Embryonic facial prominence (tissue), 1 donor: ENCODE results near the gene ZNF280A.
"Not testable (repeated sequence)": the region's sequence is repeated elsewhere in the genome, so short reads cannot be mapped to it uniquely, and the experiment has no call there.

Source experiments
- DNase-seq: peaks from one replicate; pipeline ENCODE4 v3.0.0-alpha.2; 2016; ENCODE audit errors: extremely low spot score

ZNF280A gene

DNA sequence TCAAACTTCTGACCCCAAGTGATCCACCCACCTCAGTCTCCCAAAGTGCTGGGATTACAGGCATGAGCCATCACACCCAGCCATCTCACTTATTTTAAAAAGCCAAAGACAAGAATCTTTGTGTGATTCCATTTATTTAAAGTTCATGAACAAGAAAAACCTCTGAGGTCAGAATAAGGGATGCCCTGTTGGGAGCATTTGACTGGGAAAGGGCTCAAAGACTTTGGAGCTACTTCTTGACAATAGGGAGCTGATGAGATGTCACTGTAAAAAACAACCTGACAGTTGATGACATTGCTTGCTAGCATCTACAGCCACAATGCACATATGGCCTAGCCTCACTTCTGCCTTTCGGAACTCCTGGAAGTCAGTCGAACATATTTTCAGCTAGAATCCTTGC, 6.5 kb downstream of the ZNF280A start:
- no peak for DNase-seq

DNA sequence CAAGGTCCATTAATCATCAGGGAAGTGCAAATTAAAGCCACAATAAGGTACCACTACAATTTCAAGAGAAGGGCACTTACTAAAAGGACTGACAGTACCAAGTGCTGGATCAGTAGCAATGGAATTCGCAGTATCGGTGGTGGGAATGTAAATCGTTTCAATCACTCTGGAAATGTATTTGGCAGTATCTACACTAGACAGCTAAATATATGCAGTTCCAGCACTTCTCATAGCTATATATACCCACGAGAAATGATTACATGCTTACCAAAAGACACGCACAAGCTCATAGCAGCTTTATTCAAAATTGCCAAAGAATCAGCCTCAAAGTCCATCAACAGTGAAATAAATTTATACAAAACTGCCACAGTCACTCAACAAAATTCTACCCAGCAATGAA, 7.1 kb downstream of the ZNF280A start:
- DNase-seq, result no peak

DNA sequence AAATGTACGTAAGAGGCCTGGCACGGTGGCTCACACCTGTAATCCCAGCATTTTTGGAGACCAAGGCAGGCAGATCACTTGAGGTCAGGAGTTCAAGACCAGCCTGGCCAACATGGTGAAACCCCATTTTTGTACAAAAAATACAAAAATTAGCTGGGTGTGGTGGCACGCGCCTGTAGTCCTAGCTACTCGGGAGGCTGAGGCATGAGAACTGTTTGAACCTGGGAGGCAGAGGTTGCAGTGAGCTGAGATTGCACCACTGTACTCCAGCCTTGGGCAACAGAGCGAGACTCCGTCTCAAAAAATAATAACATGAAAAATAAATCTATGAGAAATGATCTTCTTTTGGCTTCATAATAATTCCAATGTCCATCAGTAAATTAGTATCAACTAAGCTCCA, 9.2 kb downstream of the ZNF280A start:
- DNase-seq, result not testable (repeated sequence)

DNA sequence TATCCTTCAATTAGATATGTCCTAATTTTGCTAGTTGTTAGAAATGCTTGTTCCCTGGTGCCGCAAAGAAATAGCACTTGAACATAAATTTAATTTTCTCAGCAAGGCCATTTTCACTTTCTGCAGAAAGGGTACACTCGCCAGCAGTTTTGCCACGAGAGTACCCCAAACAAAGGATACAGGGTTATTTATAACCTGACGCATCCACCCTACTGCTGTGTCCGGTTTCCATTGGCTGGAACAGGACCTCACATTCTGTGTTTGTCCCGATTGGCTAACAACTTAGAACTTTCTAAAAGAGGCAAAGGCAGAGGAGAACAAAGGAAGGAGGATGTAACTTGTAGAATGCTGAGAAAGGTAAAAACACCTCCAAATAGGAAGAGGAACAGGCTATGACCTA, 10.2 kb downstream of the ZNF280A start:
- not testable (repeated sequence) for DNase-seq

DNA sequence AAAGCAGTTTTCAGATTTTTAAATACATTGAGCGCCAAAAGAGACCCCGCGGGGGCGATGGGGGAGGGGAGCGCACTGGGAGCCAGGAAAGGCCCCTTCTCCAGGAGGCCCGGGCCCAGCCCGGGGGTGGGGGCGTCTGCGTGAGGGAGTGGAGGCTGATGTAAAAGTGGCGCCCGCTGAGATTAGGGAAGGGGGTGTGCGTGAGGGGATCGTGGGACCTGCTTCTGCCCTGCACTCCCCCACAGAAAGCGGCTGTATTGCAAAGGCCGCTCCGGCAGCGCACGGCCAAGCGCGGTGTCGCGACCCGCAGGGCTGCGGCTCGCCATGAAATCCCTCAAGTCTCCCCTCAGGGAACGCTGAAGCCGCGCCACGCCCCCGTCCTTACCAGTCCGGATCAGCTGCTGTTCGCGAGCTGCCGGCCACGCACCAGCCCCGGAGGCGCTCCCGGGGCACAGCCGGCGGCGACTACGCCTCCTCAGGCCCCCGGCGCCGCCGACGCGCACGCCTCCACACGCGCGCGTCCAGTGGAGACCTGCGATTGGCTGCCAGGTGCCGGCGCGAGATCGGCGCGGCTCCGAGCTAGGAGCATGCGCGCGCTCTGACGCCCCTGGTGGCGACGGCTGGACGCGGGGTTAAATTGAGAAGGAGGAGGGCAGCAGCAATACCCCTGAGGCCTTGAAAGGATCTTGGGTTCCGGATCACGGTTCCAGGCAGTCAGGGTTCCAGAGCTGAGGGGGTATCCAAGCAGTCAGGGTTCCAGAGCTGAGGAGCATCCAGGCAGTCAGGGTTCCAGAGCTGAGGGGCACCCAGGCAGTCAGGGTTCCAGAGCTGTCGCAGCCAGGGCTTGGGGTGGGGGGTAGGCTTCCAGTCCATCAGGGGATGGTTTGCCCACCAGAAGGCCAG, 11.5 kb downstream of the ZNF280A start, which contains the start of gene ZNF280B:
ZNF280B (minus strand) TSS at position 469 of the 903 bp plus-strand sequence. CDS start 19,344 bp downstream, outside the sequence.
- DNase-seq, result peak; percentile 20

DNA sequence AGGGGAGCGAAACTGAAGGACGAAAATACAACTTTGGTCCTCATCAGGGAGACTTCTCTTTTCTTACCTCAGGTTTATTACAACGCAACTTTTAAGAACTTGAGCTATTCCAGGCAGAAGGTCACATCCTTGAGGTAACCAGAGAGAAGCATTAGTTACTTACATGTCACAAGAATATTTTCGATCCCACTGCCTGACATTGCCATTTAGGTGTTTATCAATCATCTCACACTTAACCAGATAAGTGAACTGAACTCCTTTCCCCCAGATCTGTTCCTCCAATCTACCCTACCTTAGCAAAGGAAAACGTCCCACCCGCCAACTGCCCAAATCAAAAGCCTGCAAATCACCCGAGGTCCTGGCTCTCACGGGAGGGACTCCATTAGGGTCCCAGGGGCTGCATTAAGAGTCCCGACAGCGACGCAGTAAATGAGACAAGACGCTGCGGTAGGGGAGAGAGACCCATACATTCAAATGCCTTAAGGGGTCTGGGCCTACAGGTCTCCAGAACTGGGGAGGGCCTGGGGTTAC, 12.3 kb downstream of the ZNF280A start:
- no peak for DNase-seq

DNA sequence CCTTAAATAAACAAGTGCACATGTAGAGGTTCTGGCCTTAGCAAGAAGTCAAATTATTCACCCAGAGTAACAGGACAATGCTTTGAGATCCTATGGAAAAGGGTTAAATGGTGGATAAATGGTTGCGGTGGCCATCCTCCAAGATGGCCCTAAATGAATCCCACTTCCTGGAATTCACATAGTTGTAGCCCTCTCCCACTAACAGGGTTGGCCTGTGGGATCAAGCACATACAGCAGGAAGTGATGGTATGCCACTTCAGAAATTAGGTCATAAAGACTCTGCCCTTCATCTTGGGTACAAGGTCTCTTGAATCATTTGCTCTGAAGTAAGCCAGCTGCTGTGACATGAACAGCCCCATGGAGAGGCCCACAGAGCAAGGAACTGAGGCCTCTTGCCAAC, 13.3 kb downstream of the ZNF280A start:
- DNase-seq, result no peak

DNA sequence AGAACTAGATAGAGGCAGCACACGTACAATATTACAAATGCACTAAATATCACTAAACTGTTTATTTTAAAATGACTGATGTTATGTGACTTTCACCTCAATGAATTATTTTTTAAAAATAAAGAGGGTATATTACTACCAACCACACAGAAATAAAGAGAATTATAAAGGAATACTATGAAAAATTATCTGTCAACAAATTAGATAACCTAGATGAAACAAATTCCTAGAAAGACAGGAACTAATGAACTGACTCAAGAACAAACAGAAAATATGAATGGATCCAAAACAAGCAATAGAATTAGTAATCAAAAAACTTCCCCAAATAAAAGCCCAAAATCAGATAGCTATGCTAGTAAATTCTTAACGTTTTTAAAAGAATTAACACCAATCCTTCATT, 21.8 kb downstream of the ZNF280A start:
- DNase-seq, result no peak

DNA sequence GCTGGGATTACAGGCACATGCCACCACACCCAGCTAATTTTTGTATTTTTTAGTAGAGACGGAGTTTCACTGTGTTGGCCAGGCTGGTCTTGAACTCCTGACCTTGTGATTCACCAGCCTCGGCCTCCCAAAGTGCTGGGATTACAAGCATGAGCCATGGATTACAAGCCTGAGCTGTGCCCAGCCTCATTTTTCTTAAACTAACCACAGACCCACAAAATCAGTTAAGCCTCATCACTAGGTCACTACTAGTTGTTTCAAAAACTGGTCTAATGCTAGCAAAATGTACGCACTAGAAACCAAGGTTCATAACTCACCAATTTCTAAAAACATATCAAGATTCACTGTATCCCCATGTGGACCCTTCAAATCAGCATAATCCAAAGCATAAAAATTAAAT, 28.5 kb downstream of the ZNF280A start:
- DNase-seq, result not testable (repeated sequence)

DNA sequence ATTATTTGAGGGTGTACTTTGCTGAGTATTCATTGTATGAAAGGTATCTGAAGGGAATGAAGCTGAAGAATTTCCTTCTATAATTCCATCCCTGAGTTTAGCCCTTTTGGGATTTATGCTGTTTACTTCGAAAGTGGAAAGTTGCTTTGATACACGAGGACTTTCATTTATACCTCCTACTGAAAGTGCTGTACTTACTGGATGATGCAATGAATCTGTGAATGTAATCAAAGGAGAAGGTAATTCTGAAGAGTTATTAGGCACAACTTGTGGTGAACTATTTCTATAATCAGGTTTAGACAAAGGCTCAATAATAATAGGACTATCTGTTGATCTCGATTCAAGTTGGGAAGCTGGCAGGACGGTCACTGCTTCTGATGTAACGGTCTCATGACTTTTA, 31.3 kb downstream of the ZNF280A start:
- no peak for DNase-seq

DNA sequence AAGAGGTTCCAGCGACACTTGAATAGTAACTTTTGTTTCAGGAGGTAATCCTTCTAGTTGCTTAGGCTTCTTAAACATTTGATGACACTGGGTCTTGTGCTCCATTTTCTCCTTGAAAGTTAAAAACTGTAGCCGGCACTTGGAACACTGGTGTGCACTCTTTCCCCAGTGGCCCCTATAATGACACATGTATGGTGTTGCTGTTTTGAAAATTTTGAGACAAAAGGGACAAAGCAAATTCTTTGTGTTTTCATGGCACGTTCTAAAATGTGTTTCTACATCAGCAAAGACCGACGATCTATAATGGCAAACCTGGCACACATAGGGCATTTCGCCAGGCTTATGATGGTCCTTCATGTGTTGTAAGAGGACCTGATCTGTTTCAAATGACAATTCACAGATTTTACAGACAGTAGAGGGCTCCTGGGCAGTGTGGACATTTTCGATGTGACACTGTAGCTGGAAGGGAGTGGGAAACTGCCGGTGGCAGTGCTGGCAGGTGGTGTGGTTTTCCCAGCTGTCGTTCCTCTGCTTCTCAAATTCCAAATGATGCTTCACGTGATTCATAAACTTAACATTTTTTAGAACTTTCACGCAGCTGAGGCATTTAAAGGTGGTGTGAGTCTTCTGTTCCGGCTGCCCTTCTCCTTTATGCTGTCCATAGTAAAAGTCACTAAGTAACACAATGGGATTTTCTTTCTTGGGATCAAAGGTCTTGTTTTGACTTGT, 32.0 kb downstream of the ZNF280A start:
- DNase-seq, result no peak

DNA sequence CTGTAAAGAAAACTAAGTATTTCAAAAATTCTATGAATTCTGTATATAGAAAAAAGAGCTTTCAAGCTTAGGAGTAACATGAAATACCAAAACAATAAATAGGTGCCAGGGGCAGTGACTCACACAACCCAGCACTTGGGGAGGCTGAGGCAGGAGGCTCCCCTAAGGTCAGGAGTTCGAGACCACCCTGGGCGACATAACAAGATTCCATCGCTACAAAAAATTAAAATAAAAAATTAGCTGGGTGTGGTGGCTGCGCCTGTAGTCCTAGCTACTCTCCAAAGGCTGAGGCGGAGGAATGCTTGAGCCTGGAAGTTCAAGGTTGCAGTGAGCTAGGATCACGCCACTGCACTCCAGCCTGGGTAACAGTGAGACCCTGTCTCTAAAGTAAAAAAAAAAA, 33.0 kb downstream of the ZNF280A start:
- DNase-seq, result no peak

DNA sequence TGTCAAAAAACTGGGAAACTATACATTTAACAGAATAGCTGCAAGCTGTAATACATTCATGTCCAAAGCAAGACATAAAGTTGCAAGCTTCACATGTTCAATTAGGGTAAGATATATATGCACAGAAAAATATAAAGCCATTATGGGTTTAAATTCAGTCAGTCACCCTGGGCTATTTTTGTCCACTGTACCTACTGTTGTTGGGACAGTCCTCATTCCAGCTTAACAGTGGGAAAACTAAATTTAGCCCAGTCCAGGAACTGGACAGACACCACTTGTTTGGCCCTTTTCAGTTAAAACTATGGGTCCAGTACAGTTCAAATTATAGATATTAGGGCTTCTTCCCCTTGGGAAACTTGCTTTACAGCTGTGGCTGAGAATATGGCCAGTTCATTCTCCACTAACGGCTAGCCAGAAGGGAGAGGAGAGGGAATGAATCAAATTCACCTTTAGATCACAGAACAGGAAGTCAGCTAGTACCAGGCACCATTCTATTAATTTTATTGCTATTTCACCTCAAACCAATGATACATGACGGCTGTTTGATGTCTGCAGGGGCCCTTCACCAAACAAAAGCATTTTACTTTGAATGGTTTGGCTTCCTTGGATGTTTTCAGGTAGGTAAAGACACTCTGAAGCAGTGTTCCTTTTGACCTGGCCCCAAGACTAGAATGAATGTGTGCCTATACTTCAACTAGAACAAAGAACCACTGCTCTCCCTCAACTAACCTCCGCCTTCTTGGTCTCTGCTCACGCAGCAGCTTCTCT, 33.8 kb downstream of the ZNF280A start:
- DNase-seq, result no peak

DNA sequence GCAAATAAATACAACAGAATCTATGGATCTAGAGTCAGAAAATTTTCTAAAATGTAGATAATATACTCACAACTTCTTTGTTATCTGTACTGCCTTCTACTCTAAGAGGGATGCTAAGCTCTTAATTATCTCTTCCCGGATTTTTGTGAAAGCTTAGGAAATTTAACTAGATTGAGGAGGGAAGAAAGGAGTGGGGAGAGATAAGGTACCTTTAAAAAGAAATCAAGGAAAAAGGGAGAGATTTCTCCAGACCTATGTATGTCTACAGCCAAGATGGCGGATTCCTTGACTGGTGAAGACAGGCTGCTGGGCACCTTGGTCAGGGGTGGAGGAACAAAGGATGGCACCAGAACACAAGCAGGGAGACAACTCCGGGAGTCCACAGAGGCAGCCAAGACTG, 34.5 kb downstream of the ZNF280A start:
- no peak for DNase-seq

DNA sequence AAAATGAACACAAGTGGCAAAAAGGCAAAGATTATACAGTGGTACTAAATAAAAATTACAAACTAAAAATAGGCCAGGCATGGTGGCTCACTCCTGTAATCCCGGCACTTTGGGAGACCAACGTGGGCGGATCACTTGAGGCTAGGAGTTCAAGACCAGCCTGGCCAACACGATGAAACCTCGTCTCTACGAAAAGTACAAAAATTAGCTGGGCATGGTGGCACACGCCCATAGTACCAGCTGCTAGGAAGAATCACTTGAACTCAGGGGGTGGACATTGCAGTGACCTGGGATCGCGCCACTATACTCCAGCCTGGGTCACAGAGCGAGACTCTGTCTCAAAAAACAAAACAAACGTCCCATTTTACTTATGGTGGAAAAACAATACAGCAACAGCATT, 36.0 kb downstream of the ZNF280A start:
- no peak for DNase-seq

DNA sequence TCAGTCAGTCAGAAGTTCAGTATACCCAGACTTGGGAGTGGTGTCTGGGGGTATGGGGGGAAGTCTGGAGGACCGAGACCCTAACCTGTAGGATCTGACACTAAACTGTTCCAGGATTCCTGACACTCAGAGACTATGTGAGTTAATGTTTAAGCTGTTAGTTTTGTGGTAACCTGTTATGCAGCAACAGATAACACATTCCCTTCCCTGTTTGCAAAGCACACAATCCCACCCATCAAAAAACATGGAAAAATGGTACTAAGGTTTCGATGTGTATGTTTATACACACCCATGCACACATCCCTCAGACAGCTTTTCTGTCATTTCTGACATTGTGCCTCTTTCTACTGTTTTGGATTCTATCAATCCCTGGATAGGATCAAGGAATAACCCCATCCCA, 39.1 kb downstream of the ZNF280A start:
- DNase-seq, result no peak

DNA sequence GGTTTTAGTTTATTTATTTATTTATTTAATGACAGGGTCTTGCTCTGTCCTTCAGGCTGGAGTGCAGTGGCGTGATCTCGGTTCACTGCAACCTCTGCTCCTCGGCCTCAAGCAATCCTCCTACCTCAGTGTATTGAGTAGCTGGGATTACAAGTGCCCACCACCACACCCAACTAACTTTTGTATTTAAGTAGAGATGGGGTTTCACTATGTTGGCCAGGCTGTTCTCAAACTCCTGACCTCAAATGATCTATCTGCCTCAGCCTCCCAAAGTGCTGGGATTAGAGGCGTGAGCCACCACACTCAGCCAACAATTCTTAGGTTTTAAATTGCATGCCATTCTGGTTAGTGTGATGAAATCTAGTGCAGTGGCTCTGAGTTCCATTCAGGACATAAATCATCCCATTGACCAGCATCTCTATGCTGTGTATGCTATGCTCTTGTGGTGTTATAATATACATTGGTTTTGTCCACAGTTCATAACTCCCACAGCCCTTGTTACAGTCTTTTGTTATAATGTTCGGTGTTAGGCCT, 40.0 kb downstream of the ZNF280A start:
- DNase-seq, result no peak

DNA sequence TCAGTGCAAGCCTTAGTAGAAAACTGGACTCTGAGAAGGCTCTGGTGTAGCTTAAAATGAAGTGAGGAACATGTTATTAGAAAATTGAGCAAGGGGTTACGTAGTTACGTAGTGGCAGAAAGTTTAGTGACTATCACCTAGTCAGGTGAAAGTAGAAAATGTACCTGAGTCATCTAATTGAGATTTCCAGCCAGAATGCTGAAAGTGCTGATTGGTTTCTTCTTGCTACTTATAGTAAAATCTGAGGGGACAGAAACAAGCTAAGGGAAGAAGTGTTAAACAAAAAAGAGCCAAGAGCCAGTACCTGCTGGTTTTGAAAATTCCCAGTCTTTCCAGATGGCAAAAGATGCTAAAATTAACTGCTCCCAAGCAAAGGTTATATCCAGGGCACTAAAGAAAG, 41.0 kb downstream of the ZNF280A start:
- no peak for DNase-seq

DNA sequence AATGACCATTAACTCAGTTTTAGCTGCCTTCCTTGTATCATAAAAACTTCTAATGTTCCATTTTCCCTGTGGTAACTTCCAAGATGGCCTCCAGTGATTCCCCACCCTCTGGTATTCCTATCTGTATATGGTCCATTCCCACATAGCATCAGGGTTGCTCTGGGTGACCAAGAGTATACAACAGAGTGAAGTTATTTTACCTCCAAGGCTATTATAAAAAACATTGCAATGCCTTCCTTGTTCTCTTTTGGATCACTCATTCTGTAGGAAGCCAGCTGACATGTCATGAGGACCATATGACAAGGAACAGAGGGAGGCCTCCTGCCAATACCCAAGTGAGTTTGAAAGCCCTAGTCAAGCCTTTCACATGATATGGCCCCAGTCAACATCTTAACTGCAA, 41.6 kb downstream of the ZNF280A start:
- DNase-seq, result no peak

DNA sequence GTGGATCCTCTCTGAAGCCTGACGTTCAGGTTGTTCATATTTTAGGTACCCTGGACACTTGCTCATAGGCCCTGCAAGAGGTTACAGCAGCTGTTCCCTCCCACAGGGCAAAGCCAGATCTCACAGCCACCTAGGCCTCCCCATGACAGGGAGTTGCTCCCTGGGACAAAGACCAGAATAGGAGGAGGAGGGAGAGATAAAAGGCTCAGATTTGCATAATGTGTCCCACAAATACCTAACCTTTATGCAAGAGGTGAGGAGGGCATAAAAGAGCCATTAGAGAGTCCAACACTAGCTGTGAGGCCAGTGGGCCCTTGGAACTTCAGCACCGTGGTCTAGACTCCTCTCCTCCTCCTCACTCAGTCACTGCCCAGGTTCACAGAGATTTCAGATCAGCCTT, 45.3 kb downstream of the ZNF280A start:
- DNase-seq, result no peak

DNA sequence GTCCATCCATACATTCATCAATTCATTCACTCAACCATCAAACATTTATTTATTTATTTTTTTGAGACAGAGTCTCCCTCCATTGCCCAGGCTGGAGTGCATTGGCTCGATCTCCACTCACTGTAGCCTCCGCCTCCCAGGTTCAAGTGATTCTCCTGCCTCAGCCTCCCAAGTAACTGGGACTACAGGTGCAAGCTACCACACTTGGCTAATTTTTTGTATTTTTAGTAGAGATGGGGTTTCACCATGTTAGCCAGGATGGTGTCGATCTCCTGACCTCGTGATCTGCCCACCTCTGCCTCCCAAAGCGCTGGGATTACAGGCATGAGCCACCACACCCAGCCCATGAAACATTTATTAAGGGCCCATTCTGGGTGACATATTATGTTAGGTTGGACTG, 49.0 kb downstream of the ZNF280A start:
- DNase-seq, result not testable (repeated sequence)

DNA sequence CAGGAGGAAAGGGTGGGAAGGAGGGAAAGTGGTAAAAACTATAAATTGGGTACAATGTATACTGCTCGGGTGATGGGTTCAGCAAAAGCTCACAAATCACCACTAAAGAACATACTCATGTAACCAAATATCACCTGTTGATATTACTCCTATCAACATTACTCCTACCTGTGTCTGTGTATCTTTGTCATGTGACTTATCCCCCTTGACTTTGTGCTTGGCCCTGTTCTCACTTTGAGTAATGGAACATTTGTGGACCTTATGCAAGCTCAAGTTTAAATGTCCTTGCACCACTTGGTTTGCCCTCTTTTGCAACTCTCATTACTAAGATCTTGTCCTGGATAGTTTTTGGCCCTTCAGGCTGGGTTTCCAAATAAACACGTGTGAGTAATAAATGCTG, 50.5 kb downstream of the ZNF280A start:
- no peak for DNase-seq
